ENCODE results near the gene BTBD6.

DNA sequence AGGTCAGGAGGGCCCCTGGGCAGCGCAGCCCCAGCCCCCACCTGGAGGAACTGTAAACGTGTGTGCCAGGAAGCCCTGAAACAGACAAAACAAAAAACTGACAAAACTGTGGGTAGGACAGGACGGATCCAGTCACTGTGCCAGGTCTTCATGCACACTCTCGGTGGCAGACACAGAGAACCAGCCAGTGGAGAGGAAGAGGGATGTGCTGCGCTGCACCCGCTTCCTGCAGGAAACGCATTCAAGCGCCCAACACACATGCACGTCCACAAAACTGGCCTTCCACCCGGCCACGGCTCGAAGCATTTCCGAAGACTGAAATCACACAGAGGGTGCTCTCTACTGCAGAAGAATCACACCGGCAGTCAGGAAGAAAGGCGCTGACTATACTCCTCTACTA, 35.6 kb downstream of the BTBD6 start:
- TF ChIP-seq POLR2A (IDR thresholded peaks at IDR 0.05; ENCODE audit: extremely low read depth, insufficient read length) (no peak), MYC (IDR thresholded peaks at IDR 0.05; ENCODE audit: low read depth, low read length) (no peak)
- TF ChIP-seq, protein P1, sequence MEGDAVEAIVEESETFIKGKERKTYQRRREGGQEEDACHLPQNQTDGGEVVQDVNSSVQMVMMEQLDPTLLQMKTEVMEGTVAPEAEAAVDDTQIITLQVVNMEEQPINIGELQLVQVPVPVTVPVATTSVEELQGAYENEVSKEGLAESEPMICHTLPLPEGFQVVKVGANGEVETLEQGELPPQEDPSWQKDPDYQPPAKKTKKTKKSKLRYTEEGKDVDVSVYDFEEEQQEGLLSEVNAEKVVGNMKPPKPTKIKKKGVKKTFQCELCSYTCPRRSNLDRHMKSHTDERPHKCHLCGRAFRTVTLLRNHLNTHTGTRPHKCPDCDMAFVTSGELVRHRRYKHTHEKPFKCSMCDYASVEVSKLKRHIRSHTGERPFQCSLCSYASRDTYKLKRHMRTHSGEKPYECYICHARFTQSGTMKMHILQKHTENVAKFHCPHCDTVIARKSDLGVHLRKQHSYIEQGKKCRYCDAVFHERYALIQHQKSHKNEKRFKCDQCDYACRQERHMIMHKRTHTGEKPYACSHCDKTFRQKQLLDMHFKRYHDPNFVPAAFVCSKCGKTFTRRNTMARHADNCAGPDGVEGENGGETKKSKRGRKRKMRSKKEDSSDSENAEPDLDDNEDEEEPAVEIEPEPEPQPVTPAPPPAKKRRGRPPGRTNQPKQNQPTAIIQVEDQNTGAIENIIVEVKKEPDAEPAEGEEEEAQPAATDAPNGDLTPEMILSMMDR (IDR thresholded peaks at IDR 0.05; ENCODE audit: low read depth, low read length) = no peak
- TF ChIP-seq, protein P2, sequence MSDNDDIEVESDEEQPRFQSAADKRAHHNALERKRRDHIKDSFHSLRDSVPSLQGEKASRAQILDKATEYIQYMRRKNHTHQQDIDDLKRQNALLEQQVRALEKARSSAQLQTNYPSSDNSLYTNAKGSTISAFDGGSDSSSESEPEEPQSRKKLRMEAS (IDR thresholded peaks at IDR 0.05; ENCODE audit: low read depth, low read length) = no peak

All from NB4 (cell line).